ENCODE data around the gene PHRF1. TPM values are rescaled to one million over a fixed set of nuclear protein-coding genes. Genes with fewer than 3 reads are reported as not detected.

PHRF1 gene
- total and polyA plus RNA-seq, 8 donors = 11.2 to 39.3 (median 14.8) TPM

GRCh38 chr11:535519-536454, 40.5 kb upstream of the PHRF1 start, which contains the start of gene HRAS:
HRAS (minus strand) TSS chr11:535576.
- peaks cover 0 to 12% (median 8%) of the 10 kb centered on the region in 3 donors for H3K36me3 ChIP-seq
- H3K4me1 ChIP-seq = peaks cover 6 to 15% (median 9%) of the 10 kb centered on the region in 3 donors
- intact Hi-C loops (cut with DNase I) = no loop called here
- 3 to 6% methylated on average over 42 to 97 of the region's 97 CpGs for WGBS, 2 donors
- peak within 1 kb of the TSS; percentile 70 to 78 (median 76) for H3K27ac ChIP-seq
- DNase-seq = peak; percentile 92 to 99 (median 97)
- ATAC-seq = peak; percentile 84 to 92 (median 88)
- no peaks in the 10 kb centered on the region for H3K9me3 ChIP-seq
- FAIRE-seq = no peak
- H3K27me3 ChIP-seq = no peaks in the 10 kb centered on the region
- H3K4me3 ChIP-seq = peak within 1 kb of the TSS; percentile 49 to 85 (median 78)
- no peak for TF ChIP-seq CTCF (IDR thresholded peaks at IDR 0.05)

- ATAC-seq (peak; percentile 73 to 77 (median 75)), FAIRE-seq (no peak), DNase-seq (peak; percentile 83 to 97 (median 92))
- no peak for TF ChIP-seq CTCF (IDR thresholded peaks at IDR 0.05)
- Histone ChIP-seq H3K9me3 (no peaks in the 10 kb centered on the region), H3K4me3 (peak within 1 kb of the TSS; percentile 4 to 80 (median 32)), H3K27me3 (no peaks in the 10 kb centered on the region), H3K36me3 (peaks cover 0 to 8% (median 7%) of the 10 kb centered on the region in 3 donors), H3K27ac (peak within 1 kb of the TSS; percentile 70 to 78 (median 76)), H3K4me1 (peaks cover 6 to 15% (median 9%) of the 10 kb centered on the region in 3 donors)
- 5% methylated on average over 90 to 93 of the region's 93 CpGs for WGBS, 2 donors
- intact Hi-C loops (cut with DNase I) = no loop called here
Measured at GRCh38 chr11:536841-537621, 39.2 kb upstream of the PHRF1 start, which contains the start of gene LRRC56. LRRC56 (plus strand) TSS chr11:537527; CDS start chr11:540685, 3,158 bp downstream.

- intact Hi-C loops (cut with DNase I) = no loop called here
- H3K27ac ChIP-seq = peak overlapping the region in 3 of 4 donors; percentile 70 to 78 (median 76)
Measured at GRCh38 chr11:537622-538430, 38.4 kb upstream of the PHRF1 start.

More at GRCh38 chr11:537622-538430, 38.4 kb upstream of the PHRF1 start:
- Histone ChIP-seq H3K27me3 (no peaks in the 10 kb centered on the region), H3K4me1 (peaks cover 6 to 15% (median 9%) of the 10 kb centered on the region in 3 donors), H3K9me3 (no peaks in the 10 kb centered on the region), H3K36me3 (peaks cover 0 to 2% (median 0%) of the 10 kb centered on the region in 3 donors), H3K4me3 (peak overlapping the region; percentile 4 to 80 (median 32))
- WGBS, 2 donors = 31 to 35% methylated on average over 19 of the region's 19 CpGs
- ATAC-seq (no peak), DNase-seq (peak in 5 of 6 donors; percentile 16 to 74 (median 45)), FAIRE-seq (no peak)
- TF ChIP-seq CTCF (IDR thresholded peaks at IDR 0.05) = no peak

Measured in pancreas (tissue), 10 donors.